Neural progenitor cell (in vitro differentiated cells): ENCODE results near the gene AUTS2. TPM values are rescaled to one million over a fixed set of nuclear protein-coding genes. Genes with fewer than 3 reads are reported as not detected.

Experiments
- DNase-seq: peaks from one replicate; pipeline ENCODE4 v3.0.0-alpha.2; 2016; ENCODE audit warnings: low spot score
- H2AFZ ChIP-seq: fragments of 200-600 bp; sonication (generic); replicated peaks from 2 replicates; pipeline ENCODE4 v1.6.1; 2016; ENCODE audit warnings: antibody characterized with exemption
- H3F3A ChIP-seq: fragments of 200-600 bp; sonication (generic); 2 replicates; pipeline ENCODE4 v1.6.1; 2016; ENCODE audit warnings: antibody characterized with exemption, low read depth
- H3K27ac ChIP-seq: fragments of 200-600 bp; sonication (generic); 2 replicates; pipeline ENCODE4 v1.5.1; 2016; ENCODE audit warnings: mild to moderate bottlenecking
- H3K27me3 ChIP-seq: fragments of 200-600 bp; sonication (generic); 2 replicates; pipeline ENCODE4 v1.6.1; 2016; ENCODE audit warnings: mild to moderate bottlenecking, moderate library complexity
- H3K36me3 ChIP-seq: fragments of 200-600 bp; sonication (generic); 2 replicates; pipeline ENCODE4 v1.5.1; 2016
- H3K4me1 ChIP-seq: fragments of 200-600 bp; sonication (generic); 2 replicates; pipeline ENCODE4 v1.6.1; 2016; ENCODE audit warnings: mixed run types
- H3K4me2 ChIP-seq: fragments of 200-600 bp; sonication (generic); 2 replicates; pipeline ENCODE4 v1.6.1; 2016
- H3K4me3 ChIP-seq: fragments of 200-600 bp; sonication (generic); 2 replicates; pipeline ENCODE4 v1.5.1; 2016
- H3K79me2 ChIP-seq: fragments of 200-600 bp; sonication (generic); 2 replicates; pipeline ENCODE4 v1.6.1; 2016; ENCODE audit warnings: low read depth
- H3K9ac ChIP-seq: fragments of 200-600 bp; sonication (generic); 2 replicates; pipeline ENCODE4 v1.6.1; 2016
- H3K9me3 ChIP-seq: fragments of 200-600 bp; sonication (generic); 2 replicates; pipeline ENCODE4 v1.5.1; 2016; ENCODE audit warnings: low read depth
- H4K20me1 ChIP-seq: fragments of 200-600 bp; sonication (generic); 2 replicates; pipeline ENCODE4 v1.6.1; 2016; ENCODE audit warnings: low read depth
- H3K27ac Mint-ChIP-seq: 3 replicates; pipeline ENCODE4 v1.8.0; 2021; ENCODE audit warnings: mixed read lengths
- H3K27me3 Mint-ChIP-seq: 2 replicates; pipeline ENCODE4 v1.8.0; 2022; ENCODE audit warnings: low read depth, mild to moderate bottlenecking, inconsistent platforms, moderate library complexity, mixed read lengths; ENCODE audit not compliant: insufficient read depth
- H3K36me3 Mint-ChIP-seq: 3 replicates; pipeline ENCODE4 v1.8.0; 2021; ENCODE audit warnings: mixed read lengths
- H3K4me1 Mint-ChIP-seq: 3 replicates; pipeline ENCODE4 v1.8.0; 2021; ENCODE audit warnings: mixed read lengths
- H3K4me3 Mint-ChIP-seq: 3 replicates; pipeline ENCODE4 v1.8.0; 2021; ENCODE audit warnings: mild to moderate bottlenecking, moderate library complexity, mixed read lengths
- H3K9me3 Mint-ChIP-seq: 3 replicates; pipeline ENCODE4 v1.8.0; 2020; ENCODE audit warnings: mixed read lengths
- CTCF ChIP-seq: fragments of 200-600 bp; sonication (generic); IDR thresholded peaks from 2 replicates; pipeline ENCODE4 v1.5.1; 2017; ENCODE audit warnings: antibody characterized with exemption, mild to moderate bottlenecking
- EZH2 ChIP-seq: fragments of 200-600 bp; sonication (generic); IDR thresholded peaks from 2 replicates; pipeline ENCODE4 v1.6.1; 2017; ENCODE audit warnings: antibody characterized with exemption, mild to moderate bottlenecking, moderate library complexity
- EZH2phosphoT487 ChIP-seq: fragments of 200-600 bp; sonication (generic); IDR thresholded peaks from 2 replicates; pipeline ENCODE4 v1.6.1; 2017; ENCODE audit warnings: antibody characterized with exemption
- total RNA-seq: library from RNA; depleted of rRNA; stranded (reverse); fragments of >200 nt; gene quantifications from 2 replicates; pipeline ENCODE4 v1.2.3, GENCODE V29; 2015; ENCODE audit warnings: low replicate concordance

The AUTS2 gene
- total RNA-seq, 1 donor from 2014 or later, result 50.0 TPM

- H3K36me3 Mint-ChIP-seq, result no peaks in the 10 kb centered on the region
- peaks cover 2% of the 10 kb centered on the region for H3K4me1 Mint-ChIP-seq
- no peaks in the 10 kb centered on the region for H3K4me1 ChIP-seq
- no peaks in the 10 kb centered on the region for H3K27me3 ChIP-seq
- H3K4me3 ChIP-seq, result no peak overlapping the region
- no peaks in the 10 kb centered on the region for H3K79me2 ChIP-seq
- no peaks in the 10 kb centered on the region for H3K9me3 Mint-ChIP-seq
- H3K27ac ChIP-seq, result no peak overlapping the region
- no peaks in the 10 kb centered on the region for H3K27me3 Mint-ChIP-seq
- no peak overlapping the region for H3K9ac ChIP-seq
- H3F3A ChIP-seq, result no peaks in the 10 kb centered on the region
- H4K20me1 ChIP-seq, result no peaks in the 10 kb centered on the region
- TF ChIP-seq EZH2phosphoT487, result no peak
- TF ChIP-seq EZH2, result no peak
- no peak for TF ChIP-seq CTCF
- no peaks in the 10 kb centered on the region for H3K36me3 ChIP-seq
- H2AFZ ChIP-seq, result no peak overlapping the region
- H3K27ac Mint-ChIP-seq, result no peak overlapping the region
- no peak overlapping the region for H3K4me2 ChIP-seq
- no peaks in the 10 kb centered on the region for H3K9me3 ChIP-seq
- no peak for DNase-seq
- no peak overlapping the region for H3K4me3 Mint-ChIP-seq
Measured at GRCh38 chr7:70299472-70299807, 701.2 kb downstream of the AUTS2 start.

GRCh38 chr7:70301673-70302185 lies 703.5 kb downstream of the AUTS2 start:
- Histone ChIP-seq H3K9me3 (no peaks in the 10 kb centered on the region), H3K79me2 (no peaks in the 10 kb centered on the region), H3K4me3 (no peak overlapping the region), H3K27ac (no peak overlapping the region), H4K20me1 (no peaks in the 10 kb centered on the region), H3K27me3 (no peaks in the 10 kb centered on the region), H3K4me2 (no peak overlapping the region), H3F3A (no peaks in the 10 kb centered on the region), H2AFZ (no peak overlapping the region), H3K36me3 (no peaks in the 10 kb centered on the region), H3K9ac (no peak overlapping the region), H3K4me1 (no peaks in the 10 kb centered on the region)
- Mint-ChIP-seq H3K27ac (no peak overlapping the region), H3K4me3 (no peak overlapping the region), H3K27me3 (no peaks in the 10 kb centered on the region), H3K9me3 (no peaks in the 10 kb centered on the region), H3K4me1 (peaks cover 2% of the 10 kb centered on the region), H3K36me3 (no peaks in the 10 kb centered on the region)
- TF ChIP-seq CTCF (no peak), EZH2 (no peak), EZH2phosphoT487 (no peak)
- no peak for DNase-seq

- no peaks in the 10 kb centered on the region for H3K36me3 ChIP-seq
- no peaks in the 10 kb centered on the region for H3K27me3 ChIP-seq
- H4K20me1 ChIP-seq, result no peaks in the 10 kb centered on the region
- H3K4me3 ChIP-seq, result no peak overlapping the region
- Mint-ChIP-seq H3K27ac (no peak overlapping the region), H3K4me1 (peaks cover 2% of the 10 kb centered on the region), H3K36me3 (no peaks in the 10 kb centered on the region), H3K4me3 (no peak overlapping the region), H3K27me3 (no peaks in the 10 kb centered on the region), H3K9me3 (no peaks in the 10 kb centered on the region)
- H3K27ac ChIP-seq, result no peak overlapping the region
- H3K9ac ChIP-seq, result no peak overlapping the region
- no peak overlapping the region for H3K4me2 ChIP-seq
- DNase-seq, result no peak
- H3K79me2 ChIP-seq, result no peaks in the 10 kb centered on the region
- H3K4me1 ChIP-seq, result no peaks in the 10 kb centered on the region
- no peak overlapping the region for H2AFZ ChIP-seq
- no peak for TF ChIP-seq EZH2phosphoT487
- TF ChIP-seq CTCF, result no peak
- H3K9me3 ChIP-seq, result no peaks in the 10 kb centered on the region
- no peaks in the 10 kb centered on the region for H3F3A ChIP-seq
Measured at GRCh38 chr7:70303309-70303708, 705.0 kb downstream of the AUTS2 start.

- Histone ChIP-seq H2AFZ (no peak overlapping the region), H3K27me3 (no peaks in the 10 kb centered on the region), H3K27ac (no peak overlapping the region), H3K4me1 (no peaks in the 10 kb centered on the region), H3K9ac (no peak overlapping the region), H3K79me2 (no peaks in the 10 kb centered on the region), H4K20me1 (no peaks in the 10 kb centered on the region), H3F3A (no peaks in the 10 kb centered on the region), H3K36me3 (no peaks in the 10 kb centered on the region), H3K4me3 (no peak overlapping the region), H3K9me3 (no peaks in the 10 kb centered on the region), H3K4me2 (no peak overlapping the region)
- Mint-ChIP-seq H3K4me1 (peaks cover 2% of the 10 kb centered on the region), H3K4me3 (no peak overlapping the region), H3K36me3 (no peaks in the 10 kb centered on the region), H3K9me3 (no peaks in the 10 kb centered on the region), H3K27me3 (no peaks in the 10 kb centered on the region), H3K27ac (no peak overlapping the region)
- TF ChIP-seq EZH2phosphoT487 (no peak), EZH2 (no peak), CTCF (no peak)
- no peak for DNase-seq
Measured at GRCh38 chr7:70303780-70304179, 705.5 kb downstream of the AUTS2 start.
